Gastrocnemius medialis (tissue), 4 donors: ENCODE data around the gene SLC30A10. TPM values are rescaled to one million over a fixed set of nuclear protein-coding genes. Genes with fewer than 3 reads are reported as not detected.
"Not testable (repeated sequence)": the region's sequence is repeated elsewhere in the genome, so short reads cannot be mapped to it uniquely, and the experiment has no call there.

Experiments
- ATAC-seq, 2 donors: fragments of 150-250 bp; one replicate each; pipeline ENCODE4 v1.9.1; 2016
- DNase-seq, 2 donors: peaks; one replicate each; pipeline ENCODE4 v3.0.0-alpha.2; 2019
- H3K27ac ChIP-seq, 4 donors: fragments of 200-600 bp; sonication (generic); 1 replicate in 1 of 4; 2 replicates in 3 of 4; pipeline ENCODE4 v1.5.1; 2016 to 2018; ENCODE audit warnings: mild to moderate bottlenecking in 2 of 4, moderate library complexity in 1 of 4
- H3K27me3 ChIP-seq, 3 donors: fragments of 200-600 bp; sonication (generic) in 2 of 3; 1 replicate in 1 of 3; 2 replicates in 2 of 3; pipeline versions ENCODE4 v1.5.1 to v1.6.0; 2016 to 2019; ENCODE audit warnings: mild to moderate bottlenecking in 1 of 3, moderate library complexity in 1 of 3
- H3K36me3 ChIP-seq, 2 donors: fragments of 200-600 bp; sonication (generic) in 1 of 2; one replicate each; pipeline ENCODE4 v1.5.1; 2017 to 2018
- H3K4me1 ChIP-seq, 2 donors: fragments of 200-600 bp; sonication (generic) in 1 of 2; one replicate each; pipeline ENCODE4 v1.5.1; 2016 to 2017; ENCODE audit warnings: mild to moderate bottlenecking in 2 of 2
- H3K4me3 ChIP-seq, 4 donors: fragments of 200-600 bp; sonication (generic) in 3 of 4; 1 replicate in 1 of 4; 2 replicates in 3 of 4; pipeline ENCODE4 v1.5.1; 2016 to 2019; ENCODE audit warnings: mild to moderate bottlenecking in 2 of 4
- H3K9me3 ChIP-seq, 3 donors: fragments of 200-600 bp; sonication (generic) in 2 of 3; 1 replicate in 1 of 3; 2 replicates in 2 of 3; pipeline ENCODE4 v1.5.1; 2016 to 2019
- POLR2A ChIP-seq, 2 donors: fragments of 450-650 bp; IDR thresholded peaks; one replicate each; pipeline ENCODE4 v1.6.1; 2017; ENCODE audit warnings: antibody characterized with exemption in 2 of 2, mild to moderate bottlenecking in 2 of 2, moderate library complexity in 2 of 2
- in situ Hi-C, 4 donors: fragments of 200-750 bp; cut with MboI; loops; one replicate each; pipeline versions ENCODE4 v1.15.0 to v1.8.0; 2017; ENCODE audit warnings: low sequenced_read_pairs in 4 of 4
- intact Hi-C: fragments of 100-400 bp; cut with DNase I; formaldehyde crosslinking; loops from one replicate; pipeline ENCODE4 v1.15.1; 2023; ENCODE audit warnings: low total_unique reads
- total RNA-seq, 4 donors: library from RNA; depleted of rRNA; stranded (reverse); fragments of >200 nt; gene quantifications; one replicate each; pipeline versions ENCODE4 v1.1.0 to v1.2.3, GENCODE V29; 2016
- TF ChIP-seq, protein P1 (sequence below), 5 experiments: fragments of 450-650 bp in 3 of 5; fragments of 200-600 bp in 2 of 5; sonication (generic) in 2 of 5; IDR thresholded peaks in 4 of 5; conservative IDR thresholded peaks in 1 of 5; 1 replicate in 4 of 5; 2 replicates in 1 of 5; pipeline ENCODE4 v1.5.1; 2016 to 2019; ENCODE audit warnings: antibody characterized with exemption in 5 of 5, mild to moderate bottlenecking in 3 of 5, moderate library complexity in 3 of 5

Gene SLC30A10
- total RNA-seq, 4 donors from 2014 or later, result not detected

DNA sequence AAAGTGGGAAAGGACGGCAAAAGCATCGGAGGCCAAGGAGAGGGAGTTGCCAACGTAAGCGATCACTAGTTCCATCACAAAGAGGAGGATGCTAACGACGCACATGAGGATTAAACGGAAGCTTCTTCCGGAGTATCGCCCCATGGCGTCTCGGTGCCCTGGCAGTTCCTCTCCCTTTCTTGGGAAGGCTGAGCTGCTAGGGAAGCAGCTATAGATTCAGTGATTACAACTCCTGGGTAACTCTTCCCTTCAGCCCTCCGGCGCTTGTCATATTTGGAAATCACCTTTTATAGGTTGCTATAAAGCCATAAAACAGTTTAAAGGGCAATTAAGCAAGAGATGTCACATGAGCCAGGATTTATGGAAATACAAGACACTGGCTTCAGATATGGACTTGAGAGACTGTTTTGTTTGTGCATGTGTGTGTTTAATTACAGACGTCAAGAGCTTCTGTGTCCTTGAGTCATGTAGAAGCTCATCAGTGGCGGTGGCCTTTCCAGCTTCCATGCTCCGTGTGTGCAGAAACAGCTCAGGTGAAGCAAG lies 30.6 kb upstream of the SLC30A10 start:
- Histone ChIP-seq H3K27me3 (no peaks in the 10 kb centered on the region), H3K27ac (no peak overlapping the region), H3K9me3 (no peaks in the 10 kb centered on the region), H3K4me3 (no peak overlapping the region), H3K36me3 (no peaks in the 10 kb centered on the region), H3K4me1 (no peaks in the 10 kb centered on the region)
- DNase-seq (no peak), ATAC-seq (no peak)
- in situ Hi-C loops, result no loop called here
- intact Hi-C loops, result no loop called here
- no peak for TF ChIP-seq POLR2A (IDR thresholded peaks at IDR 0.05)

GRCh38 chr1:219954736-219955421 lies 26.5 kb upstream of the SLC30A10 start:
- ATAC-seq, result no peak
- H3K27me3 ChIP-seq, result no peaks in the 10 kb centered on the region

GRCh38 chr1:219954052-219954451 lies 25.7 kb upstream of the SLC30A10 start:
- no peak for ATAC-seq
- intact Hi-C loops, result no loop called here
- H3K36me3 ChIP-seq, result no peaks in the 10 kb centered on the region
- no peaks in the 10 kb centered on the region for H3K9me3 ChIP-seq
- TF ChIP-seq POLR2A (IDR thresholded peaks at IDR 0.05), result no peak
- TF ChIP-seq, protein P1, sequence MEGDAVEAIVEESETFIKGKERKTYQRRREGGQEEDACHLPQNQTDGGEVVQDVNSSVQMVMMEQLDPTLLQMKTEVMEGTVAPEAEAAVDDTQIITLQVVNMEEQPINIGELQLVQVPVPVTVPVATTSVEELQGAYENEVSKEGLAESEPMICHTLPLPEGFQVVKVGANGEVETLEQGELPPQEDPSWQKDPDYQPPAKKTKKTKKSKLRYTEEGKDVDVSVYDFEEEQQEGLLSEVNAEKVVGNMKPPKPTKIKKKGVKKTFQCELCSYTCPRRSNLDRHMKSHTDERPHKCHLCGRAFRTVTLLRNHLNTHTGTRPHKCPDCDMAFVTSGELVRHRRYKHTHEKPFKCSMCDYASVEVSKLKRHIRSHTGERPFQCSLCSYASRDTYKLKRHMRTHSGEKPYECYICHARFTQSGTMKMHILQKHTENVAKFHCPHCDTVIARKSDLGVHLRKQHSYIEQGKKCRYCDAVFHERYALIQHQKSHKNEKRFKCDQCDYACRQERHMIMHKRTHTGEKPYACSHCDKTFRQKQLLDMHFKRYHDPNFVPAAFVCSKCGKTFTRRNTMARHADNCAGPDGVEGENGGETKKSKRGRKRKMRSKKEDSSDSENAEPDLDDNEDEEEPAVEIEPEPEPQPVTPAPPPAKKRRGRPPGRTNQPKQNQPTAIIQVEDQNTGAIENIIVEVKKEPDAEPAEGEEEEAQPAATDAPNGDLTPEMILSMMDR (IDR thresholded peaks at IDR 0.05 in 4 of 5, conservative IDR thresholded peaks at IDR 0.05 in 1 of 5), result no peak
- in situ Hi-C loops, result no loop called here
- H3K27ac ChIP-seq, result no peak overlapping the region
- no peak for DNase-seq
- no peaks in the 10 kb centered on the region for H3K27me3 ChIP-seq
- H3K4me1 ChIP-seq, result no peaks in the 10 kb centered on the region
- no peak overlapping the region for H3K4me3 ChIP-seq

More at GRCh38 chr1:219954736-219955421, 26.5 kb upstream of the SLC30A10 start:
- H3K36me3 ChIP-seq, result no peaks in the 10 kb centered on the region
- H3K4me3 ChIP-seq, result no peak overlapping the region
- no peaks in the 10 kb centered on the region for H3K9me3 ChIP-seq
- intact Hi-C loops, result no loop called here
- no peak for DNase-seq
- H3K4me1 ChIP-seq, result no peaks in the 10 kb centered on the region
- TF ChIP-seq POLR2A (IDR thresholded peaks at IDR 0.05), result no peak
- TF ChIP-seq, protein P1 (IDR thresholded peaks at IDR 0.05 in 4 of 5, conservative IDR thresholded peaks at IDR 0.05 in 1 of 5), result no peak
- in situ Hi-C loops, result no loop called here
- H3K27ac ChIP-seq, result no peak overlapping the region

DNA sequence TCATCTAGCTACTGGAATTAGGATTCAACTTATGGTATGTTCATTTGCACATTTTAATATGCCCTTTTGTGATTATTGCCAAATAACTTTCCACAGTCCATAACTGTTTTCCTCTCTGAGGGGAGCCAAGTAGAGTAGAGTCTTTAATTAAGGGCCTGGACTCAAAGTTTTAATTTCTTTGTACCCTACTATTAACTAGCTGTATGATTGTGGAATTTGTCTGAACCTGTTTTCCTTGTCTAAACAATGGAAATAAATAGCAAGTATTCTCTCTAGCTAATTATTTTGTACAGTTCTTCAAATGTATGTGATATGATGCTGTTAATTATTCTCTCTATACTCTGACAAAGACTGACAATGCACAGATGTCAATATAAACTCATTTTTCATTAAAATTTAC lies 24.0 kb upstream of the SLC30A10 start:
- TF ChIP-seq POLR2A (IDR thresholded peaks at IDR 0.05), result no peak
- TF ChIP-seq, protein P1 (IDR thresholded peaks at IDR 0.05 in 4 of 5, conservative IDR thresholded peaks at IDR 0.05 in 1 of 5), result no peak
- Histone ChIP-seq H3K27me3 (no peaks in the 10 kb centered on the region), H3K9me3 (no peaks in the 10 kb centered on the region), H3K27ac (no peak overlapping the region), H3K4me3 (no peak overlapping the region), H3K4me1 (no peaks in the 10 kb centered on the region), H3K36me3 (no peaks in the 10 kb centered on the region)
- ATAC-seq, result no peak
- DNase-seq, result no peak
- intact Hi-C loops (no loop called here), in situ Hi-C loops (no loop called here)

- H3K27me3 ChIP-seq, ATAC-seq, H3K4me1 ChIP-seq, H3K9me3 ChIP-seq, DNase-seq, H3K27ac ChIP-seq, intact Hi-C loops, in situ Hi-C loops, H3K36me3 ChIP-seq, H3K4me3 ChIP-seq: not testable (repeated sequence)
Observed at GRCh38 chr1:219949227-219949626, 20.9 kb upstream of the SLC30A10 start.

- H3K4me1 ChIP-seq, intact Hi-C loops, ATAC-seq, H3K36me3 ChIP-seq, in situ Hi-C loops, H3K9me3 ChIP-seq, H3K4me3 ChIP-seq, H3K27me3 ChIP-seq, H3K27ac ChIP-seq, DNase-seq: not testable (repeated sequence)
Observed at GRCh38 chr1:219948766-219949165, 20.4 kb upstream of the SLC30A10 start.
